ENCODE results near the gene ZFAND3.

The ZFAND3 gene

DNA sequence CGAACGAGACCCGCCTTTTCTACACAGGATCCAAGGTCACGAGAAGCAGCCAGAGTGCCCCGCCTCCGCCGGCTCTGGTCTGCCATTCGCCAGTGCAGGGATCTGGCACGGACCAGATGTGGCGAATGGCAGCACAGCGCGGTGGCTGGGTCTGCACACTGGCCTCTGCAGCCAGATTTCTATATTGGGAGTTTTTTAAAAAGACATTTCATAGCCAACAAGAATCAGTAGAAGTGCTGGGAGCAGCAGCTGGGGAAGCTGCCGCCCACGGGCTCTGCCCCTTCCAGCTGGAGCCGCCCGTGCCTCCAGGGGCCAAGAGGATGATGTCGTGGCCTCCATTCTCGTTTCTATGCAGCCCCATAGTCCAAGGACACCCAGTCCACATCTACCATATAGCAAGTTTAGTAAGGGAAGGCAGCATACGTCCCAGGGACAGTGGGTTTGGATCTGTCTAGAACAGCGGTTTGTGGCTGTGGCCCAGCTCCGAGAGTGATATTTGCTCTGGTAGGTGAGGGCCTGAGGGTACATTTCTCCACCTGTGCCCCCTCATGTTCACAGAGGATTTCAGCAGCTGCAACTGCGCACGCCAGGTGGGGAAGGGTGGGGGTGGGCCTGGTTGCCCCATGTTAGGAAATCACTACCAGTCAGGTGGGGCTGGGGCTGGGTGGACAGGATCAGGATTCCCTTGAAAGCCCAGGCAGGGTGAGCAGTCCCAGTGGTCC is 333.7 kb downstream of the ZFAND3 start:
- DNase-seq (ENCODE audit: low read depth, low spot score) = no peak

- no peak for DNase-seq (ENCODE audit: low read depth, low spot score)
Measured at GRCh38 chr6:38153798-38154345, 334.3 kb downstream of the ZFAND3 start.

DNA sequence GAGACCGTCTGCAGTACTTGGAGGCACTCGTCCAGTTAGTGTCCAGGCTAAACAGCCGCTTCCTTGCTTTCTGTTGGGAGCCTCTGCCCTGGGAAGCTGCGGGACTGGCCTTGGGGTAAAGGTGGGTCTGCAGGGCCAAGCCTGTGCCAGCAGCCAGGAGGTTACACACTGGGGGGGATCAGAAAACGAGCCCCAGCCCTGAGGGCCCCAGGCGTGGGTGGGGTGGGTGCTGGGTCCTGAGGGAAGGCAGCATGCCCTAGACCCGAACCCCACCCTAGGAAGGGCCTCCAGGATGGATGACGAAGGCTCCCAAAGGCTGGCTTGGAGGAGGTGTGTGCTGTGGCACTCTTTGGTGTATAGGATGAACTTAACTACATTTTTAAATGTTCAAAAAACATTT is 335.2 kb downstream of the ZFAND3 start:
- no peak for DNase-seq (ENCODE audit: low read depth, low spot score)

DNA sequence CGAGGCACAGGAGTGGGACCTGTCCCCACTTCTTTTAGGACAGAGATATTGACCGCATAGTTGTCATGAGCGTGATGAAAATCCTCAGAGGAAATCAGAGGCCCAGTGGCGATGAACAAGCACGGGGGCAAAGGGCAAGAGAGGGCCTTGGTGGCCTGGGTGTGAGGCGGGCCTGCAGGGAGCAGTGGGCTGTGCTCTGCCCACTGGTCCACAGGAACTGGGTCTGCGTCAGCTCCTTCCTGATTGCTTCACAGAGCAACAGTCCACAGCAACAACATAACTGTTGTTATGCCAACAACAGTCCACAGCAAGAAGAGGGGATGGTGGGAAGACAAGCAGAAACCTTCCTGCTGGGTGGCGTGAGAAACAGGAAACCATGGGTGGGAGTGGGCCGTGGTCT is 335.6 kb downstream of the ZFAND3 start:
- peak; percentile 60 for DNase-seq (ENCODE audit: low read depth, low spot score)

- peak; percentile 46 for DNase-seq (ENCODE audit: low read depth, low spot score)
Measured at GRCh38 chr6:38155621-38156204, 336.2 kb downstream of the ZFAND3 start.

- DNase-seq (ENCODE audit: low read depth, low spot score) = no peak
Measured at GRCh38 chr6:38156818-38157565, 337.5 kb downstream of the ZFAND3 start.

GRCh38 chr6:38157905-38158304 is 338.4 kb downstream of the ZFAND3 start:
- no peak for DNase-seq (ENCODE audit: low read depth, low spot score)

DNA sequence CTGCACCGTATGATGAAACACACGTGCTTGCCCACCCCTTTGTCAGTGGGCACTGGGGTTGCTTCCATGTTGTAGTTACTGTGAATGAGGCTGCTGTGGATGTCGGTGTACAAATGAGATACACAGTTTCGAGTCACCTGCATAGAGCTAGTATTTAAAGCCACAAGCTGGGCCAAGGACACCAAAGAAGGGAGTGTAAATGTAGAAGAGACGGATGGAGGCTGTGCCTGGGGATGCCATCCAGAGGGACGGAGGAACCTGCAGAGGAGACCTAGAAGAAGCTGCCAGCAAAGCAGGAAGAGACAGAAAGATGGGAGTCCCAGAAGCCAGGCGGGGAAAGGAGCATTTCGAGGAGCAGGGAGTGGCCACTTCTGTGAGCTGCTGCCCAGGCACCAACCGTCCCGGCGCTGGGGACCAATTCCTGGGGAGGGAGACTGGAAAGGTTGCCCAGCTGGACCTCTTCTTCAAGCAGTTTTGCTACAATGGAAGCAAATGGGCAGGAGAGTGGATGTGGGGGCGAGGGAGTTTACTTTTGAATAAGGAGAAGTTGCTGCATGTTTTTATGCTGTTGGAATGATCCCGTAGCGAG is 339.3 kb downstream of the ZFAND3 start:
- DNase-seq (ENCODE audit: low read depth, low spot score) = no peak

GRCh38 chr6:38159596-38159995 is 340.1 kb downstream of the ZFAND3 start:
- DNase-seq (ENCODE audit: low read depth, low spot score) = no peak

- DNase-seq (ENCODE audit: low read depth, low spot score) = no peak
Measured at GRCh38 chr6:38160831-38161230, 341.3 kb downstream of the ZFAND3 start.

- no peak for DNase-seq (ENCODE audit: low read depth, low spot score)
Measured at GRCh38 chr6:38161331-38161730, 341.8 kb downstream of the ZFAND3 start.

- DNase-seq (ENCODE audit: low read depth, low spot score) = no peak
Measured at GRCh38 chr6:38161754-38162492, 342.4 kb downstream of the ZFAND3 start.

DNA sequence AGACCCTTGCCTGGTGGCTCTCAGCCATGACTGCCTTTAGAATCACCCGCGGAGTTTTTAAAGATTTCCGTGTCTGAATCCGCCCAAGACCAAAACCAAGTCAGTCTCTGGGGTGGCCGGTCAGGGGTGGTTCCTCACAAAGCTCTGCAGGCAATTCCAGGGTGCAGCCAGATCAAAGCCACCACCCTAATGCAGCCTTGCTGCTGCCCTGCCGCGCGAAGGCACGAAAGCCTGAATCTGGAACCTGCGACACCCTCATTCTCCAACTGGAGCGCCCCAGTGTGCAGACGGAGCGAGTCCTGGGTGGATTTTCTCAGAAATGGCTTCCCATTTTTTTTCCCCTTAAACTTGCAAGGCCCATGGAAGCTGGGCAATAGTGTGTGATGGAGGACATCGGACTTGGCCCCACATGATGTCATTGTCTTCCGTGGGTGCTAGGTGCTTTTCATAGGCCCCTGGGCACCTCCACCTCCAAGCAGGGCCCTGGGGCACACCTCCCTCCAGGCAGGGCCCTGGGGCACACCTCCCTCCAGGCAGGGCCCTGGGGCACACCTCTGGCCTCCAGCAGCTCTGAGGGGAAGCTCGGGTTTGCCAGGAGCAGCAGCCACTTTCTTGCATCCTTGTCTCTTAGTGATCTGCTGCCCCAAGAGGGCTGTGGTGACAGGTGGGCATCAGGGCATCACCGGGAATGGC is 343.1 kb downstream of the ZFAND3 start:
- no peak for DNase-seq (ENCODE audit: low read depth, low spot score)

DNA sequence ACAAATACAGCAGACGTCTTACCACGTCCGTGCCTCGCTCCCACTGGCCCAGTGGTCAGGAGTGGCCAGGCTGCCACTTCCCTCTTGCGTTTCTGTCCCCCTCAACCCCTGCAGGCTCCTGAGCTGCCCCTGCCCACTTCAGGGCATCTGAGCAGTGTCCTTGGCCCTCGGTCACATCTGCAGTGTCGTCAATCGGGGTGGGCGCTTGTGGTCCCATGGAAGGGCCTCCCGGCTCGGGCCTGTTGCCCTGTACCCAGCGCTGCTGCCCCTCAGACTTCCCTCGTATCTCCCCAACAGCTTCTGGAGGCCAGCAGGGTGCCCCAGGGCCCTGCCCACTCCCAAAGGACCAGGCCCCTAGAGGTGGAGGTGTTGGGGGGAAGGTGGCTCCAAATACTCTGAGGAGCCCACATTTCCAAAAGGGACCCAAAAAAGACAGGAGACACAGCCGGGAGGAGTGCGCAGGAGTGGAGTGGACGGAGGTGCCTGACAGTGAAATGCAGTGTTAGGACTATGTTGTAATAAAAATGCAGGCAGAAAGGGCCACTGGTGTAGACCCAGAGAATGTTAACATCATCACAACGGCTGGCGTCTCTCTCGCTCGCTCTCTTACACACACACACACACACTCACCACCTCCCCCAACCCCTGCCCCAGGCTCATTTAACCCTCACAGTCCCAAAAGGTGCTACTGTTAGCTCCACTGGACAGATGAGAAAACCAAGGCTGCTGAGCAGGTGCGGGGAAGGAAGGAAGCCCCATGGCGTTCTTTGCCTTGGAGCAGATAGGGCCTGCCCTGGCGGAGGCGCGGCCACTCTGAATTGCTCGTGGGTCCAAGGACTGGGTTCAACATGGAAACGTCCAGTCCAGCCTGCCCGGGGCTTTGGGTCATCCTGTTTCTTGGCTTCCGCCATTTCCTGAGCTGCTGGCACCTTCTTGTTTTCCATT is 343.9 kb downstream of the ZFAND3 start:
- DNase-seq (ENCODE audit: low read depth, low spot score) = no peak

DNA sequence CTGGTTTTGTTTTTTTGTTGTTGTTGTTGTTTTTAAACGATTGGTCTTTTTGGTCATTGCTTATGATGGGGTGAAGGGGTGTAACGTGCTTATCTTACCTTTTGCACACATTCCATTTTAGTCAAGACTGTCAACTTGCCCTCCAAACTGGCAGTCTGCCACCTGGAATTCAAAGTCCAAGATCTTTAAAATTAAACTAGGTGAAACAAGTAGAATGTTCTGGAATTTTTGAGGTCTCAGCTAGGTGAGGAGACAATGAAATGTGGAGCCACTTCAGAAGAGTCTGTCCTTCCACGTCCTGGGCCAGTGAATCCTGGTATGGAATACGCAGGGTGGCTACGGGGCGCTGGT is 344.6 kb downstream of the ZFAND3 start:
- no peak for DNase-seq (ENCODE audit: low read depth, low spot score)

DNA sequence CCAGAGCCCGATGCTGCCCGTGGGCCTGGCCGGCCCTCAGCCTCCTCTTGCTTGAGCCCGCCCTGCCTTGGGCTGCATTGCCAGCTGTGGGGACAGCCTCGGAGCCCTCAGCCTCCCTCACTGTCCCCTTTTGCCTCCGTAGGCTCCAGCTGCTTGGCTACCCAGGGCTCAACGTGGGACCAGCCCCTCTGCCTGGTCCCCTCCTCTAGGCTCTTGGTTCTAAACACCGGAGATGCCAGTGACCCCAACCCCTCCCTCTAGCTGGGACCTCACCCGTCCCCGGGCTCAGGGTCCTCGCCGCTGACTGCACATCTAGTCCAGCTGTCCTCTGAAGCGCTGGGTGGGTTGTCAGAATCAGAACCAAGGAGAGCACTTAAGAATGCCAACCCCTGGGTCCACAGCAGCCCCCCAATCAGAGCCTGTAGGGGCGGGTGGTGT is 345.2 kb downstream of the ZFAND3 start:
- DNase-seq (ENCODE audit: low read depth, low spot score) = no peak

DNA sequence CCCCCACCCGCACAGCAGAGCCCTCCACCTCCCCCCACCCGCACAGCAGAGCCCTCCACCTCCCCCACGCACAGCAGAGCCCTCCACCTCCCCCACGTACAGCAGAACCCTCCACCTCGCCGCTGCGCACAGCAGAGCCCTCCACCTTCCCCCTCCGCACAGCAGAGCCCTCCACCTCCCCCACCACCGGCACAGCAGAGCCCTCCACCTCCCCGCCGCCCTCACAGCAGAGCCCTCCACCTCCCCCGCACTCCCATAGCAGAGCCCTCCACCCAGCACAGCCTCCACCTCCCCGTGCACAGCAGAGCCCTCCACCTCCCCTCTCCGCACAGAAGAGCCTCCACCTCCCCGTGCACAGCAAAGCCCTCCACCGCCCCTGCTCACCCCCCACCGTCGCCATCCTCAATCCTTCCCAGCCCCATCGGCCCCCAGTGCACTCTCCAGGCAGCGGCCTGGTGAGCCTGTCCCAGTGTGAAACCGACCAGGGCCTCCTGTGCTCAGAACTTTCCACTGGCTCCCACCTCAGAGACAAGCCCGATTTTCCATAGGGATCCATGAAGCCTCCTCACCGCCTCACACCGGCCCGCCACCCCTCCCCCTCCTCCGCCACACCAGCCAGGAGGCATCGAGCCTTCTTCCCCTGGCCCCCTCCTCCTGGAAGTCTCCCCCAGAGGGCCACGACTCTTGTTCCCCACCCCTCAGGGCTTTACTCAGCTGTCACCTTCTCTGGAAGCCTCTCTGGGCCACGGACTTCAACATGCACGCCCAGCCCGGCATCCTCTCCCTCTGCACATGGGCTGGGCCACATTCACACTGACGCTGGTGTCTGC is 347.1 kb downstream of the ZFAND3 start:
- DNase-seq (ENCODE audit: low read depth, low spot score) = no peak

DNA sequence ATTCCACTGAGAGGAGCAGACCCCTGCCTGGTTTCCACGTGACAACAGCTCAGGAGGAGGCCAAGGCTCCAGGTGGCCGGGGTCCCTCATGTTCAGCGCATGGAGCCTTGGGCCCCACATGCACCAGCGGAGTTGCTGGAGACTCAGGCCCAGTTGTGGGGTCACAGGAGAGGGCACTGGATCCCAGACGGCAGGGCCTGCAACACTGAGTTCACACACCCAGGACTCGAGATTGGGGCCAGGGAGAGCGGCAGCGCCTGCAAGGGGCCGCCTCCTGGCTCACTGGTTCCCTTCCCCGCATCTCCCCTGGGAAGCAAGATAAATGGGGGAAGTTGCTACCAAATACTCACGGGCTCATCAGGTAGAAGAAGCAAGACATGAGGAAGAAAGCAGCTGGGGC is 348.1 kb downstream of the ZFAND3 start:
- DNase-seq (ENCODE audit: low read depth, low spot score) = no peak

- no peak for DNase-seq (ENCODE audit: low read depth, low spot score)
Measured at GRCh38 chr6:38168126-38168525, 348.6 kb downstream of the ZFAND3 start.

Measured in brain pericyte (primary cell).